Tibial artery (tissue), 4 donors: ENCODE measurements around the gene TERB2.

ENCODE experiments used
- DNase-seq, 2 donors: peaks; one replicate each; pipeline ENCODE4 v3.0.0-alpha.2; 2019
- H3K27ac ChIP-seq, 2 donors: fragments of 200-600 bp; sonication (generic) in 1 of 2; 1 replicate in 1 of 2; 2 replicates in 1 of 2; pipeline ENCODE4 v1.5.1; 2018 to 2019; ENCODE audit warnings: mild to moderate bottlenecking in 1 of 2
- H3K27me3 ChIP-seq, 2 donors: fragments of 200-600 bp; sonication (generic) in 1 of 2; one replicate each; pipeline versions ENCODE4 v1.5.1 to v1.6.0; 2016 to 2019
- H3K36me3 ChIP-seq, 3 donors: fragments of 200-600 bp; sonication (generic) in 2 of 3; one replicate each; pipeline ENCODE4 v1.5.1; 2016 to 2019; ENCODE audit warnings: mild to moderate bottlenecking in 2 of 3
- H3K4me1 ChIP-seq, 4 donors: fragments of 200-600 bp; sonication (generic) in 2 of 4; 1 replicate in 3 of 4; 2 replicates in 1 of 4; pipeline ENCODE4 v1.5.1; 2016 to 2019
- H3K4me3 ChIP-seq, 2 donors: fragments of 200-600 bp; sonication (generic) in 1 of 2; 1 replicate in 1 of 2; 2 replicates in 1 of 2; pipeline ENCODE4 v1.5.1; 2018 to 2019; ENCODE audit warnings: mild to moderate bottlenecking in 2 of 2
- H3K9me3 ChIP-seq, 3 donors: fragments of 200-600 bp; sonication (generic) in 1 of 3; one replicate each; pipeline ENCODE4 v1.5.1; 2016 to 2019
- intact Hi-C: fragments of 100-400 bp; cut with DNase I; formaldehyde crosslinking; loops from one replicate; pipeline ENCODE4 v1.15.0; 2023; ENCODE audit warnings: low total_unique reads
- TF ChIP-seq, protein P1 (sequence below), 2 experiments: fragments of 200-600 bp in 1 of 2; fragments of 450-650 bp in 1 of 2; IDR thresholded peaks; one replicate each; pipeline ENCODE4 v1.5.1; 2017 to 2019; ENCODE audit warnings: antibody characterized with exemption in 2 of 2, mild to moderate bottlenecking in 1 of 2, moderate library complexity in 1 of 2

Gene TERB2

GRCh38 chr15:45027220-45027619, 70.7 kb downstream of the TERB2 start:
- no peaks in the 10 kb centered on the region for H3K36me3 ChIP-seq
- no peak overlapping the region for H3K4me3 ChIP-seq
- H3K27ac ChIP-seq, result no peak overlapping the region
- no peaks in the 10 kb centered on the region for H3K27me3 ChIP-seq
- no peaks in the 10 kb centered on the region for H3K9me3 ChIP-seq
- TF ChIP-seq, protein P1, sequence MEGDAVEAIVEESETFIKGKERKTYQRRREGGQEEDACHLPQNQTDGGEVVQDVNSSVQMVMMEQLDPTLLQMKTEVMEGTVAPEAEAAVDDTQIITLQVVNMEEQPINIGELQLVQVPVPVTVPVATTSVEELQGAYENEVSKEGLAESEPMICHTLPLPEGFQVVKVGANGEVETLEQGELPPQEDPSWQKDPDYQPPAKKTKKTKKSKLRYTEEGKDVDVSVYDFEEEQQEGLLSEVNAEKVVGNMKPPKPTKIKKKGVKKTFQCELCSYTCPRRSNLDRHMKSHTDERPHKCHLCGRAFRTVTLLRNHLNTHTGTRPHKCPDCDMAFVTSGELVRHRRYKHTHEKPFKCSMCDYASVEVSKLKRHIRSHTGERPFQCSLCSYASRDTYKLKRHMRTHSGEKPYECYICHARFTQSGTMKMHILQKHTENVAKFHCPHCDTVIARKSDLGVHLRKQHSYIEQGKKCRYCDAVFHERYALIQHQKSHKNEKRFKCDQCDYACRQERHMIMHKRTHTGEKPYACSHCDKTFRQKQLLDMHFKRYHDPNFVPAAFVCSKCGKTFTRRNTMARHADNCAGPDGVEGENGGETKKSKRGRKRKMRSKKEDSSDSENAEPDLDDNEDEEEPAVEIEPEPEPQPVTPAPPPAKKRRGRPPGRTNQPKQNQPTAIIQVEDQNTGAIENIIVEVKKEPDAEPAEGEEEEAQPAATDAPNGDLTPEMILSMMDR (IDR thresholded peaks at IDR 0.05), result no peak
- intact Hi-C loops, result loop anchor here (5.0 kb wide), 1 partner anchor 165 kb away; no protein-coding TSS in a partner anchor
- no peak for DNase-seq
- H3K4me1 ChIP-seq, result peaks cover 0 to 16% (median 15%) of the 10 kb centered on the region in 4 donors
